GM12801 (cell line): ENCODE measurements around the gene RIMS3.

ENCODE experiments used
- TF ChIP-seq, protein P1 (sequence below): IDR thresholded peaks from one replicate; pipeline ENCODE4 v1.5.1; 2011; ENCODE audit warnings: control low read depth; ENCODE audit not compliant: insufficient read length; ENCODE audit errors: extremely low read depth

RIMS3 gene

DNA sequence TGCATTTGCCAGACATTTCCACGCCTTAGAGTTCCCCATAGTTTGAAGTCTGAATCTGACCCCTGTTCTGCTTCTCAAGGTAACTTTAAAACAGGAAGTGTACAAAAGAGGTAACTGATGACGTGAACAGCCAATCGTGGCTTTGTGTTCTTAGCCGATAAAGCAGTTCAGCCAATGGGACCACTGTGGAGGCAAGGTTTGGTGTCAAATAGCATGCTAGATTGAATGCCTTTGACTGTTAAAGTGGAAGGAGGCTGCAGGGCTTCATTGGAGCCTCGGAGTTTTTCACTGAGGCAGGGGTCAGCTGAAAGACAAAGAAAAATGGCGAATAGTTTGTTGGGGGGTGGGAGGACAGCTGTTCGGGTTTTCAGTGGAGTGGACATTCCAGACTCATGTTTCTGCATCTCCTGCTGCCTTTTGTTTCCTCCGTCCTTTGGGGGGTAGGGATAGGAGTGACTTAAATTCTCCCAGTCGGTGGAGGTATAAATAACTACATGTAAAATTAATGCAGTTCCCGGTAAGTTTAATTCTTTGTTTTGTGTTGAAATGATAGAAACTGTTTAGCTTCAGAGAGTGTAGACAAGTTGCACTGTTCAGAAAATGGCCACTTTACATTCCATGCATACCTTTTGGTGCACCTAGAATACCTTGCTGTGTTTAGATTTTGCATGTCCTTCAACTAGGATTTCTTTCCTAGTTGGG, 43.8 kb upstream of the RIMS3 start:
- TF ChIP-seq, protein P1, sequence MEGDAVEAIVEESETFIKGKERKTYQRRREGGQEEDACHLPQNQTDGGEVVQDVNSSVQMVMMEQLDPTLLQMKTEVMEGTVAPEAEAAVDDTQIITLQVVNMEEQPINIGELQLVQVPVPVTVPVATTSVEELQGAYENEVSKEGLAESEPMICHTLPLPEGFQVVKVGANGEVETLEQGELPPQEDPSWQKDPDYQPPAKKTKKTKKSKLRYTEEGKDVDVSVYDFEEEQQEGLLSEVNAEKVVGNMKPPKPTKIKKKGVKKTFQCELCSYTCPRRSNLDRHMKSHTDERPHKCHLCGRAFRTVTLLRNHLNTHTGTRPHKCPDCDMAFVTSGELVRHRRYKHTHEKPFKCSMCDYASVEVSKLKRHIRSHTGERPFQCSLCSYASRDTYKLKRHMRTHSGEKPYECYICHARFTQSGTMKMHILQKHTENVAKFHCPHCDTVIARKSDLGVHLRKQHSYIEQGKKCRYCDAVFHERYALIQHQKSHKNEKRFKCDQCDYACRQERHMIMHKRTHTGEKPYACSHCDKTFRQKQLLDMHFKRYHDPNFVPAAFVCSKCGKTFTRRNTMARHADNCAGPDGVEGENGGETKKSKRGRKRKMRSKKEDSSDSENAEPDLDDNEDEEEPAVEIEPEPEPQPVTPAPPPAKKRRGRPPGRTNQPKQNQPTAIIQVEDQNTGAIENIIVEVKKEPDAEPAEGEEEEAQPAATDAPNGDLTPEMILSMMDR, result no peak

DNA sequence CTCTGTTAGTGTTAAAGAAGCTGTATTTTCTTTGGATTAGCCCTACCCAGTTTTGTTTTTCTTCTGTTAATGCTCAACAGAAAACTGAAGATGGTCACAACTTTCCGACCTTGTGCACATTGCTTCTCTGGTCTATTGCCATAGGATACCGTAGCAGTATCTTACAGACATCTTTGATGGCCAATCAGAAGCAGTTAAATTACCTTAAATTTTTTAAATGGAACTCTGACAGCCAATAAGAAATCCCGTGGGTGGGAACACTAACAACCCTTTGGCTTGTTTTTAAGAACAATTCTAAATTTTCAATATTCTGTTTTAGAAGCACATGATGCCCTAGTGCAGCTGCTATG, 43.2 kb upstream of the RIMS3 start:
- TF ChIP-seq, protein P1, result no peak

DNA sequence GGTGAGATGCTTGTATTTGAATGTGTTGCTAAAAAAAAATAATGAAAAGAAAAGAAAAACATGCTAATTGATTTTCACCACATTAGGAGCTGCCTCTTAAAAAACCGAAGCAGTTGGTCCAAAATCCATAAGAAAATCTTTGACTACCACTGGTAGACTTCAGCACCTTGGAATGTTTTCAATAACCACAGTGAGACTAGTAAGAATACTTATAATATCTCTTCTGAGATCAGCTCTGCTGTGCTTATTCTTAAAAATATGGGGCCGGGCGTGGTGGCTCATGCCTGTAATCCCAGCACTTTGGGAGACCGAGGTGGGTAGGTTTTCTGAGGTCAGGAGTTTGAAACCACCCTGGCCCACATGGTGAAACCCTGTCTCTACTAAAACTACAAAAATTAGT, 41.1 kb upstream of the RIMS3 start:
- TF ChIP-seq, protein P1, result no peak

DNA sequence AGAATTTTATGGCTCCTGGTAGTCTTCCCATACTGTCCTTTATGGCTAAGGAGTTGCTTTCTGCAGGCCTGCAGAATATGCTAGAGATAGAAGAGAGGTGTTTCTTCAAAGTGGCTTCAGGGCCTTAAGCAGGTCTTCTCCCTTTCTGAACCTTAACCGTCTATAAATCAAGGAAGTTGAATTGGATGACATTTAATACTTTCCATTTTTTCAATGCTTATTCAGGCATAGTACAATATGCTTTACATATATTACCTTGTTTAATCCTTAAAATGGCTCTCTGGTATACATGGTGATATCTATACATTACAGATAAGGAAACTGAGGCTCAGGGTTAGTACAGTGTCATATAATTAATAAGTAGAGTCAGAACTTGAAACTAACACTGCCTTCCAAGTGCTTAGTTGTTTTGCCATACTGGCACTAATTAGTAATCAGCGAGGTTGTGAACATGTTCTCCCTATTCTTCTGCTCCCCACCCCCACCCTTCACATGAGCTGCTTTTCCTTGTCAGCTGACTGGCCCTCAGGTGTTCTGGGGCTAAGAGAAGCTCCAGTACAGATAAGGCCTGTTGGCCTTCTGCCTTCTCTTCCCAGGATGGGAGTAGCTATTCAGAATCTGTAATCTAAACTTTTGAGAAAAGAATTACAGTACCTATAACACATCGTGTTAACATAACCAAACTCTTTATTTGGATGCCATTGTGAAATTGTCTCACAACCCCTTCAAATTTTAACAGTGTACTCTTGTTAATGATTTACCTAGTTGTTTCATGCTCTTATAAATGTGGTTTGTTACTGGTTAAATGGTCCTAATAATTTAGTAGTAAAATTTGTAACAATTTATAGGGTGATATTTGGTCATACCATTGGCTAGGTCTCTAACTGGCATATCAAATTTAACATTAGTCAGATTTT, 39.6 kb upstream of the RIMS3 start:
- TF ChIP-seq, protein P1, result no peak

DNA sequence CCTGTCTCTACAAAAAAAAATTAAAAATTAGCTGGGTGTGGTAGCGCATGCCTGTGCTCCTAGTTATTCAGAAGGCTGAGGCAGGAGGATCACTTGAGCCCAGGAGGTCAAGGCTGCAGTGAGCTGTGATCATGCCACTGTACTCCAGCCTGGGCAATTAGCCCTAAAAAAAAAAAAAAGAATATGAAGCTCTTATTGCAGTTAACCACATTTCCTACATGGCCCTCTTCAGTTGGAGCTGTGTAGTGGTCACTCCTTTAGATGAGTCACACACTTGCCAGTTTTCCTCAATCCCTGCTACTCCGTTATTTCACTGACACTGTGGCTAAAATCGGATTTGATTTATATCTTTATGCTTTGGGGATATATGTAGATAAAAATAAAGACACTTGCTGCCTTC, 37.8 kb upstream of the RIMS3 start:
- TF ChIP-seq, protein P1, result no peak

DNA sequence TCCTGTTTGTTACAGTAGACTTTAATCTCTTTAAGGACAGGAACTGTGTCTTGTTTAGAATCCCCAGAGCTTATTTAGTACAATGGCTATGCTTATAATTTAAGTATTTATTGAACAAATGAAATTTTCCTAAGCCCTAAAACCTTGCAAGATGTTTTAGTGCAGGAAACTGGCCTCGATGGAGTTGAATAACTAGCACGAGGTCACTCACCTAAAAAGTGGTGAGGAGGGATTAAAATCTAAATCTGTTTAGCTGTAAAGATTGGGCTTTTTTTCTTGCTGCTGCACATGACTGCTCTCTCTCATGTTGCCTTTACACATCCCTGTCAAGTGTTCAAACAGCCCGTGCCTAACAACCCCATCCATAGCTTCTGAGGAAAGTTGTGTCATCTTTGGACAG, 36.2 kb upstream of the RIMS3 start:
- TF ChIP-seq, protein P1, result no peak

DNA sequence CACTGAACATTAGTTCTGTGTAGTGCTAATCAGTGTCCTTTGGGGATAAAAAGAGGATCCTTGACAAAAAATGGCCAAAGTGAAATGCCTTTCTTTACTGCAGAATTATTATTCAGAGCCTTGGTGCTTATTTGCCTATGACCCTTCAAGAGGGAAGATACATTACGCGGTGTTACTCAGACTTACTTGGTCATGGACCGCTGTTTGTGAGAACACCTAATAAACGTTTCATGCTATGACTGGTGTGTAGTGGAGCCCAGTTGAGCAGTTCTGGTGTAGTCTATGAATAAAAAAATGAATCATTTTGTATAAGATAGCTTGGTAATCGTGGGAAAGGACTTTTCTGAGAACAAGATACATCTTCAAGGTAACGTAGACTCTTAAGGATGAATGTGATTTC, 34.3 kb upstream of the RIMS3 start:
- TF ChIP-seq, protein P1, result no peak
